GM12801 (cell line): ENCODE measurements around the gene ZNF346.

ENCODE experiments used
- CTCF ChIP-seq: IDR thresholded peaks from one replicate; pipeline ENCODE4 v1.5.1; 2011; ENCODE audit warnings: control low read depth; ENCODE audit not compliant: insufficient read length; ENCODE audit errors: extremely low read depth

ZNF346 gene

GRCh38 chr5:177089127-177089526 is 66.6 kb downstream of the ZNF346 start:
- TF ChIP-seq CTCF = no peak

- TF ChIP-seq CTCF = no peak
Observed at GRCh38 chr5:177089825-177090641, 67.5 kb downstream of the ZNF346 start.

- no peak for TF ChIP-seq CTCF
Observed at GRCh38 chr5:177090813-177091212, 68.3 kb downstream of the ZNF346 start.

GRCh38 chr5:177091232-177091631 is 68.7 kb downstream of the ZNF346 start:
- no peak for TF ChIP-seq CTCF

- no peak for TF ChIP-seq CTCF
Observed at GRCh38 chr5:177092178-177093081, 69.9 kb downstream of the ZNF346 start.

- TF ChIP-seq CTCF = no peak
Observed at GRCh38 chr5:177093082-177093712, 70.7 kb downstream of the ZNF346 start.

GRCh38 chr5:177093803-177094202 is 71.3 kb downstream of the ZNF346 start:
- no peak for TF ChIP-seq CTCF
